ENCODE data around the gene ERICH6.

GRCh38 chr3:150609988-150610387 lies 93.7 kb downstream of the ERICH6 start:
- no peak for TF ChIP-seq CTCF (IDR thresholded peaks at IDR 0.05; ENCODE audit: low read depth, low read length, poor library complexity, severe bottlenecking)
- no peak for TF ChIP-seq EZH2phosphoT487 (IDR thresholded peaks at IDR 0.05; ENCODE audit: borderline replicate concordance, low read length)
